ENCODE data around the gene CGA. TPM values are rescaled to one million over a fixed set of nuclear protein-coding genes. Genes with fewer than 3 reads are reported as not detected.
"Not testable (repeated sequence)": the region's sequence is repeated elsewhere in the genome, so short reads cannot be mapped to it uniquely, and the experiment has no call there.

CGA gene
- total RNA-seq, result not detected

GRCh38 chr6:87095087-87095509, at the start of gene CGA:
Gene CGA, minus strand, starts transcription at chr6:87095106. Its CDS starts 6,906 bp downstream, at chr6:87088200.
- Histone ChIP-seq H3K4me1 (ENCODE audit: insufficient read depth, low read length) (no peaks in the 10 kb centered on the region), H3K9me3 (ENCODE audit: low read depth, low read length) (no peaks in the 10 kb centered on the region), H3K27me3 (ENCODE audit: insufficient read depth, low read length) (peaks cover 5% of the 10 kb centered on the region), H3K4me3 (ENCODE audit: low read length) (no peak within 1 kb of the TSS)

GRCh38 chr6:87139927-87140326, 45.0 kb upstream of the CGA start:
- not testable (repeated sequence) for H3K9me3 ChIP-seq (ENCODE audit: low read depth, low read length); H3K4me1 ChIP-seq (ENCODE audit: insufficient read depth, low read length); H3K4me3 ChIP-seq (ENCODE audit: low read length); H3K27me3 ChIP-seq (ENCODE audit: insufficient read depth, low read length)

- H3K4me3 ChIP-seq (ENCODE audit: low read length), result no peak overlapping the region
- no peaks in the 10 kb centered on the region for H3K27me3 ChIP-seq (ENCODE audit: insufficient read depth, low read length)
- H3K4me1 ChIP-seq (ENCODE audit: insufficient read depth, low read length), result no peaks in the 10 kb centered on the region
- no peaks in the 10 kb centered on the region for H3K9me3 ChIP-seq (ENCODE audit: low read depth, low read length)
These were observed 44.3 kb upstream of the CGA start for GRCh38 chr6:87139236-87139635.

GRCh38 chr6:87136963-87137362, 42.1 kb upstream of the CGA start:
- no peaks in the 10 kb centered on the region for H3K4me1 ChIP-seq (ENCODE audit: insufficient read depth, low read length)
- no peaks in the 10 kb centered on the region for H3K9me3 ChIP-seq (ENCODE audit: low read depth, low read length)
- H3K4me3 ChIP-seq (ENCODE audit: low read length), result no peak overlapping the region
- no peaks in the 10 kb centered on the region for H3K27me3 ChIP-seq (ENCODE audit: insufficient read depth, low read length)

- Histone ChIP-seq H3K4me1 (ENCODE audit: insufficient read depth, low read length) (no peaks in the 10 kb centered on the region), H3K4me3 (ENCODE audit: low read length) (no peak overlapping the region), H3K27me3 (ENCODE audit: insufficient read depth, low read length) (peaks cover 18% of the 10 kb centered on the region), H3K9me3 (ENCODE audit: low read depth, low read length) (no peaks in the 10 kb centered on the region)
These were observed 32.8 kb upstream of the CGA start for GRCh38 chr6:87127737-87128136.

GRCh38 chr6:87126501-87126900, 31.6 kb upstream of the CGA start:
- Histone ChIP-seq H3K27me3 (ENCODE audit: insufficient read depth, low read length) (peaks cover 25% of the 10 kb centered on the region), H3K4me3 (ENCODE audit: low read length) (no peak overlapping the region), H3K4me1 (ENCODE audit: insufficient read depth, low read length) (no peaks in the 10 kb centered on the region), H3K9me3 (ENCODE audit: low read depth, low read length) (no peaks in the 10 kb centered on the region)

- no peaks in the 10 kb centered on the region for H3K4me1 ChIP-seq (ENCODE audit: insufficient read depth, low read length)
- H3K9me3 ChIP-seq (ENCODE audit: low read depth, low read length), result no peaks in the 10 kb centered on the region
- peaks cover 25% of the 10 kb centered on the region for H3K27me3 ChIP-seq (ENCODE audit: insufficient read depth, low read length)
- no peak overlapping the region for H3K4me3 ChIP-seq (ENCODE audit: low read length)
These were observed 29.2 kb upstream of the CGA start for GRCh38 chr6:87124074-87124473.

GRCh38 chr6:87122477-87122876, 27.6 kb upstream of the CGA start:
- no peaks in the 10 kb centered on the region for H3K9me3 ChIP-seq (ENCODE audit: low read depth, low read length)
- H3K27me3 ChIP-seq (ENCODE audit: insufficient read depth, low read length), result peaks cover 25% of the 10 kb centered on the region
- no peak overlapping the region for H3K4me3 ChIP-seq (ENCODE audit: low read length)
- H3K4me1 ChIP-seq (ENCODE audit: insufficient read depth, low read length), result no peaks in the 10 kb centered on the region

GRCh38 chr6:87118054-87118453, 23.1 kb upstream of the CGA start:
- Histone ChIP-seq H3K4me3 (ENCODE audit: low read length) (no peak overlapping the region), H3K4me1 (ENCODE audit: insufficient read depth, low read length) (no peaks in the 10 kb centered on the region), H3K27me3 (ENCODE audit: insufficient read depth, low read length) (peaks cover 10% of the 10 kb centered on the region), H3K9me3 (ENCODE audit: low read depth, low read length) (no peaks in the 10 kb centered on the region)

GRCh38 chr6:87116922-87117321, 22.0 kb upstream of the CGA start:
- Histone ChIP-seq H3K27me3 (ENCODE audit: insufficient read depth, low read length) (peaks cover under 1% of the 10 kb centered on the region), H3K4me1 (ENCODE audit: insufficient read depth, low read length) (no peaks in the 10 kb centered on the region), H3K4me3 (ENCODE audit: low read length) (no peak overlapping the region), H3K9me3 (ENCODE audit: low read depth, low read length) (no peaks in the 10 kb centered on the region)

GRCh38 chr6:87115402-87116135, 20.7 kb upstream of the CGA start:
- H3K27me3 ChIP-seq (ENCODE audit: insufficient read depth, low read length), result no peaks in the 10 kb centered on the region
- H3K4me1 ChIP-seq (ENCODE audit: insufficient read depth, low read length), result no peaks in the 10 kb centered on the region
- H3K4me3 ChIP-seq (ENCODE audit: low read length), result no peak overlapping the region
- no peaks in the 10 kb centered on the region for H3K9me3 ChIP-seq (ENCODE audit: low read depth, low read length)

GRCh38 chr6:87110636-87111035, 15.7 kb upstream of the CGA start:
- no peaks in the 10 kb centered on the region for H3K9me3 ChIP-seq (ENCODE audit: low read depth, low read length)
- no peaks in the 10 kb centered on the region for H3K27me3 ChIP-seq (ENCODE audit: insufficient read depth, low read length)
- H3K4me1 ChIP-seq (ENCODE audit: insufficient read depth, low read length), result no peaks in the 10 kb centered on the region
- H3K4me3 ChIP-seq (ENCODE audit: low read length), result no peak overlapping the region

- H3K4me1 ChIP-seq (ENCODE audit: insufficient read depth, low read length), result peaks cover 7% of the 10 kb centered on the region
These were observed 10.9 kb upstream of the CGA start for GRCh38 chr6:87105823-87106222.

GRCh38 chr6:87104667-87105066, 9.8 kb upstream of the CGA start:
- Histone ChIP-seq H3K4me1 (ENCODE audit: insufficient read depth, low read length) (peaks cover 7% of the 10 kb centered on the region), H3K4me3 (ENCODE audit: low read length) (no peak overlapping the region), H3K9me3 (ENCODE audit: low read depth, low read length) (no peaks in the 10 kb centered on the region), H3K27me3 (ENCODE audit: insufficient read depth, low read length) (no peaks in the 10 kb centered on the region)

More at GRCh38 chr6:87105823-87106222, 10.9 kb upstream of the CGA start:
- Histone ChIP-seq H3K4me3 (ENCODE audit: low read length) (no peak overlapping the region), H3K9me3 (ENCODE audit: low read depth, low read length) (no peaks in the 10 kb centered on the region), H3K27me3 (ENCODE audit: insufficient read depth, low read length) (no peaks in the 10 kb centered on the region)

- peaks cover 7% of the 10 kb centered on the region for H3K4me1 ChIP-seq (ENCODE audit: insufficient read depth, low read length)
- no peaks in the 10 kb centered on the region for H3K27me3 ChIP-seq (ENCODE audit: insufficient read depth, low read length)
- H3K9me3 ChIP-seq (ENCODE audit: low read depth, low read length), result no peaks in the 10 kb centered on the region
- H3K4me3 ChIP-seq (ENCODE audit: low read length), result no peak overlapping the region
These were observed 9.2 kb upstream of the CGA start for GRCh38 chr6:87103977-87104601.

- H3K4me3 ChIP-seq (ENCODE audit: low read length), result no peak overlapping the region
- peaks cover 7% of the 10 kb centered on the region for H3K4me1 ChIP-seq (ENCODE audit: insufficient read depth, low read length)
- H3K9me3 ChIP-seq (ENCODE audit: low read depth, low read length), result no peaks in the 10 kb centered on the region
- H3K27me3 ChIP-seq (ENCODE audit: insufficient read depth, low read length), result peaks cover 2% of the 10 kb centered on the region
These were observed 7.3 kb upstream of the CGA start for GRCh38 chr6:87102151-87102621.
